Measurements from ENCODE around the gene PTPRM. TPM values are rescaled to one million over a fixed set of nuclear protein-coding genes. Genes with fewer than 3 reads are reported as not detected.

The PTPRM gene
- total and polyA plus RNA-seq, 12 donors = 31.7 to 116 (median 61.2) TPM

GRCh38 chr18:8175501-8176061 lies 608.5 kb downstream of the PTPRM start:
- Histone ChIP-seq H3K9me3 (replicated peaks in 1 of 3) (no peaks in the 10 kb centered on the region), H3K36me3 (replicated peaks in 1 of 2) (no peaks in the 10 kb centered on the region), H3K4me1 (replicated peaks in 1 of 2) (peaks cover 18 to 25% of the 10 kb centered on the region in 2 donors), H3K27me3 (no peaks in the 10 kb centered on the region), H3K27ac (peak overlapping the region in 1 of 5 donors; percentile 58), H3K4me3 (no peak overlapping the region)
- 79 to 91% (median 83%) methylated on average over 7 of the region's 7 CpGs for WGBS, 4 donors
- DNase-seq = no peak
- intact Hi-C loops (cut with DNase I) = no loop called here
- no peak for TF ChIP-seq POLR2A (IDR thresholded peaks at IDR 0.05)
- TF ChIP-seq CTCF (IDR thresholded peaks at IDR 0.05) = no peak

- peaks cover 18 to 25% of the 10 kb centered on the region in 2 donors for H3K4me1 ChIP-seq (replicated peaks in 1 of 2)
- H3K4me3 ChIP-seq = no peak overlapping the region
- peak in 1 of 7 donors; percentile 15 for DNase-seq
- 23 to 31% (median 26%) methylated on average over 3 of the region's 3 CpGs for WGBS, 4 donors
- no peaks in the 10 kb centered on the region for H3K36me3 ChIP-seq (replicated peaks in 1 of 2)
- no peaks in the 10 kb centered on the region for H3K27me3 ChIP-seq
- TF ChIP-seq CTCF (IDR thresholded peaks at IDR 0.05) (no peak), POLR2A (IDR thresholded peaks at IDR 0.05) (no peak)
- intact Hi-C loops (cut with DNase I) = no loop called here
- H3K9me3 ChIP-seq (replicated peaks in 1 of 3) = no peaks in the 10 kb centered on the region
- H3K27ac ChIP-seq = peak overlapping the region in 3 of 5 donors; percentile 50 to 69 (median 58)
Measured at GRCh38 chr18:8176109-8176508, 609.0 kb downstream of the PTPRM start.

DNA sequence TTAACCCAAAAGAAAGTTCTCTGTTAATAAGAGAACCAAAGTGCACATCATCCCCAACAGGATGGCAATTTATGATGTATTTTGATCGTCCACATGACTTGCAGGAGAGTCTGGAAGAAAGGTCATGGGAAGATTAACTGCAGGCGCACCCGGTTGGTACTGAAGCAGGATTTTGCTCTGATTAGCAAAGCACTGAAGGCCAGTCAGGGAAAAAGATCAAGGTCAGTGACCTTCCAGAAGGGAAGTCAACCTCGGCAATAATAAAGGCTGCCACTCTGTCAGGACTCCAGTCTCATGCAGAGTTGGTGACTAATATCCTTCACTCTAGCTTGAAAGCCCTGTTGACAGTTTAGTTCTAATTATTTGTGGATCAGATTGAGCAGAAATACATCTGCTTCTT lies 609.4 kb downstream of the PTPRM start:
- DNase-seq = peak in 6 of 7 donors; percentile 19 to 63 (median 32)
- 23 to 27% (median 24%) methylated on average over 4 of the region's 4 CpGs for WGBS, 4 donors
- Histone ChIP-seq H3K36me3 (replicated peaks in 1 of 2) (no peaks in the 10 kb centered on the region), H3K27ac (peak overlapping the region in 3 of 5 donors; percentile 50 to 69 (median 58)), H3K4me1 (replicated peaks in 1 of 2) (peaks cover 18 to 25% of the 10 kb centered on the region in 2 donors), H3K9me3 (replicated peaks in 1 of 3) (no peaks in the 10 kb centered on the region), H3K4me3 (no peak overlapping the region), H3K27me3 (no peaks in the 10 kb centered on the region)
- TF ChIP-seq CTCF (IDR thresholded peaks at IDR 0.05) (no peak), POLR2A (IDR thresholded peaks at IDR 0.05) (no peak)
- intact Hi-C loops (cut with DNase I) = no loop called here

- DNase-seq = peak in 6 of 7 donors; percentile 20 to 75 (median 31)
- TF ChIP-seq CTCF (IDR thresholded peaks at IDR 0.05) (no peak), POLR2A (IDR thresholded peaks at IDR 0.05) (no peak)
Measured at GRCh38 chr18:8177330-8178016, 610.4 kb downstream of the PTPRM start.

More at GRCh38 chr18:8177330-8178016, 610.4 kb downstream of the PTPRM start:
- 32 to 44% (median 39%) methylated on average over 3 of the region's 3 CpGs for WGBS, 4 donors
- no peaks in the 10 kb centered on the region for H3K9me3 ChIP-seq (replicated peaks in 1 of 3)
- peaks cover 18 to 25% of the 10 kb centered on the region in 2 donors for H3K4me1 ChIP-seq (replicated peaks in 1 of 2)
- no peaks in the 10 kb centered on the region for H3K36me3 ChIP-seq (replicated peaks in 1 of 2)
- no peak overlapping the region for H3K4me3 ChIP-seq
- peak overlapping the region in 3 of 5 donors; percentile 46 to 58 (median 50) for H3K27ac ChIP-seq
- no peaks in the 10 kb centered on the region for H3K27me3 ChIP-seq
- intact Hi-C loops (cut with DNase I) = no loop called here
